ENCODE data around the gene MXRA8. TPM values are rescaled to one million over a fixed set of nuclear protein-coding genes. Genes with fewer than 3 reads are reported as not detected.
A peak's percentile ranks its signal among the peaks of the same experiment; 100 is the strongest.
"Not testable (repeated sequence)": the region's sequence is repeated elsewhere in the genome, so short reads cannot be mapped to it uniquely, and the experiment has no call there.

The MXRA8 gene
- total RNA-seq, 1 donor from 2014 or later = 137 TPM

DNA sequence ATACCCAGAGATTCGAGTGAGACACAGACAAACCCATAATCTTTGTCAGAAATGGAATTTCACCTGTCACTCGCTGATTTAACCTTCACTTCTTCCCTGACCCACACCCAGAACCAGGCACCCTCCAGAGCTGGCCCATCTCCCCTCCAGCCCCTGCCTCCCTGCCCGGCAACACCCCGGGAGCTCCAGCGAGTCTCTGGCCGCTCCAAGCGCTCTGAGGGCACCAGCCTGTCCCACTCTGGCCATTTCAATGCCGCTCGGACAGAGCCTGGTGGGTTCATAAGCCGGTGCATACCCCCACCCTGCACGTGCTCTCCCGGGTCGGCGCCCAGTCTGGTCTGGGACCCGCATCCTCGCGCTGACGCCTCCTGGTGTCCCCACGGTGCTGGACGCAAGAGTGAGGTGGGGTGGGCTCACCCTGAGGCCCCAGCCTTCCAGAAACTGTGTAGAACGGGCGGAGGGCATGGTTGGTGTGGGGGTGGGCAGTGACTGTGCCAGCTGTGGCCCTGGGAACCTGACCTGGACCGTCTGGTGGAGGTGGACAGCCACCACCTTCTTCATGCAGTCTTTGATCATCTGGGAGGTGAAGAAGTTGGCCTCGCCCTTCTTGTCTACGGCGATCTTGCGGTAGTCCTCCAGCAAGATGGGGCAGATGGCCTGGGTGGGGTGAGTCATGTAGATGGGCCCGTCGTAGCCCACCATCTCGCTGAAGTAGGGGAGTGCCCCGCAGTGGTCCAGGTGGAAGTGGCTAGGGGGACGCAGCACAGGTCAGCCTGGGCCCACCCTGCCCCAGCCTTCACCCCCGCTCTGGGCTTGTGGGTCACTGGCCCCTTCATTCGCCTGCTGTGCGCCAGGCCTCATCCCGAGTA is 39.3 kb downstream of the MXRA8 start:
- TF ChIP-seq, protein P1, sequence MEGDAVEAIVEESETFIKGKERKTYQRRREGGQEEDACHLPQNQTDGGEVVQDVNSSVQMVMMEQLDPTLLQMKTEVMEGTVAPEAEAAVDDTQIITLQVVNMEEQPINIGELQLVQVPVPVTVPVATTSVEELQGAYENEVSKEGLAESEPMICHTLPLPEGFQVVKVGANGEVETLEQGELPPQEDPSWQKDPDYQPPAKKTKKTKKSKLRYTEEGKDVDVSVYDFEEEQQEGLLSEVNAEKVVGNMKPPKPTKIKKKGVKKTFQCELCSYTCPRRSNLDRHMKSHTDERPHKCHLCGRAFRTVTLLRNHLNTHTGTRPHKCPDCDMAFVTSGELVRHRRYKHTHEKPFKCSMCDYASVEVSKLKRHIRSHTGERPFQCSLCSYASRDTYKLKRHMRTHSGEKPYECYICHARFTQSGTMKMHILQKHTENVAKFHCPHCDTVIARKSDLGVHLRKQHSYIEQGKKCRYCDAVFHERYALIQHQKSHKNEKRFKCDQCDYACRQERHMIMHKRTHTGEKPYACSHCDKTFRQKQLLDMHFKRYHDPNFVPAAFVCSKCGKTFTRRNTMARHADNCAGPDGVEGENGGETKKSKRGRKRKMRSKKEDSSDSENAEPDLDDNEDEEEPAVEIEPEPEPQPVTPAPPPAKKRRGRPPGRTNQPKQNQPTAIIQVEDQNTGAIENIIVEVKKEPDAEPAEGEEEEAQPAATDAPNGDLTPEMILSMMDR (conservative IDR thresholded peaks at IDR 0.05; ENCODE audit: low read depth, low read length) = no peak
- DNase-seq (ENCODE audit: low read depth) = no peak
- H3K4me3 ChIP-seq (ENCODE audit: low read depth, low read length) = no peak overlapping the region

DNA sequence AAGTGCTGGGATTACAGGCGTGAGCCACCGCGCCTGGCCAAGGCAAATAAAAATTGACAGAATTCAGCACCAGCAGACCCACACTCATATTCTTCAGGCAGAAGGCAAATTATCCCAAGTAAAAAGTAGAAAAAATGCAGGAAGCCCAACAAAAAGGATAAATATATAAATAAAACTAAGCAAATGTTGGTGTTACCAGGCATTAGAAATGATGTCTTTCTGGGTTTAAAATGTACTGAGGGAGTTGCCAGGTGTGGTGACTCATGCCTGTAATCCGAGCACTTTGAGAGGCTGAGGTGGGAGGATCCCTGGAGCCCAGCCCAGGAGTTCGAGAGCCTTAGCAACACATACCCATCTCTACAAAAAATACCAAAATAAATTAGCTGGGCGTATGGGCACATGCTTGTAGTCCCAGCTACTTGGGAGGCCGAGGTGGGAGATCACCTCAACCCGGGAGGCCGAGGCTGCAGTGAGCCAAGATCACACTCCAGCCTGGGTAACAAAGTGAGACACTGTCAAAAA is 40.2 kb downstream of the MXRA8 start:
- no peak overlapping the region for H3K4me3 ChIP-seq (ENCODE audit: low read depth, low read length)
- TF ChIP-seq, protein P1 (conservative IDR thresholded peaks at IDR 0.05; ENCODE audit: low read depth, low read length) = no peak
- DNase-seq (ENCODE audit: low read depth) = peak; percentile 29

DNA sequence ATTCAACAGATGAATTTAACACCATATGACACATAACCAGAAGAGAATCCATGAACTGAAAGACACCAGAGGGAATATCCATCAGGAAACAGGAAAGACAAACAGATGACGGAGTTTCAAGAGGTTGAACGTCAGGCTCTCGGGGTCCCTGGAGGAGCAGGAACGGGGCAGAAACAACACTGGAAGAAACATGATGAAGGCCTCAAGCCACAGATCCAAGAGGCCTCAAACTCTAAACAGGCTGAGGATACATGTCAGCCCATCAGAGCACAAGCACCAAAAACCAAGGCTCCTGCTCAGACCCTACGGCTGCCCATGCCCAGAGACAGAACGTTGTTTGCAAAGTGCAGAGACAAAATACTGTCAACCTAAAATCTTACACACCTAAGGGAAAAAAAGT is 40.9 kb downstream of the MXRA8 start:
- TF ChIP-seq, protein P1 (conservative IDR thresholded peaks at IDR 0.05; ENCODE audit: low read depth, low read length) = no peak

DNA sequence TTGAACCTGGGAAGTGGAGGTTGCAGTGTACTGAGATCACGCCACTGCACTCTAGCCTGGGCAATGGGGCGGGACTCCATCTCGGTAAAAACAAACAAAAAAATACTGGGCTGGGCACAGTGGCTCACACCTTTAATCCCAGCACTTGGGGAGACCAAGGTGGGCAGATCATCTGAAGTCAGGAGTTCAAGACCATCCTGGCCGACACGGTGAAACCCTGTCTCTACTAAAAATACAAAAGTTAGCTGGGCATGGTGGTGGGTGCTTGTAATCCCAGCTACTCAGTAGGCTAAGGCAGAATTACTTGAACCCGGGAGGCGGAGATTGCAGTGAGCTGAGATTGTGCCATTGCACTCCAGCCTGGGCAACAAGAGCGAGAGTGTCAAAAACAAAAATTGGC is 42.2 kb downstream of the MXRA8 start:
- DNase-seq (ENCODE audit: low read depth) = not testable (repeated sequence)

More for the DNA sequence above, 40.9 kb downstream of the MXRA8 start:
- no peak for DNase-seq (ENCODE audit: low read depth)
- H3K4me3 ChIP-seq (ENCODE audit: low read depth, low read length) = no peak overlapping the region

DNA sequence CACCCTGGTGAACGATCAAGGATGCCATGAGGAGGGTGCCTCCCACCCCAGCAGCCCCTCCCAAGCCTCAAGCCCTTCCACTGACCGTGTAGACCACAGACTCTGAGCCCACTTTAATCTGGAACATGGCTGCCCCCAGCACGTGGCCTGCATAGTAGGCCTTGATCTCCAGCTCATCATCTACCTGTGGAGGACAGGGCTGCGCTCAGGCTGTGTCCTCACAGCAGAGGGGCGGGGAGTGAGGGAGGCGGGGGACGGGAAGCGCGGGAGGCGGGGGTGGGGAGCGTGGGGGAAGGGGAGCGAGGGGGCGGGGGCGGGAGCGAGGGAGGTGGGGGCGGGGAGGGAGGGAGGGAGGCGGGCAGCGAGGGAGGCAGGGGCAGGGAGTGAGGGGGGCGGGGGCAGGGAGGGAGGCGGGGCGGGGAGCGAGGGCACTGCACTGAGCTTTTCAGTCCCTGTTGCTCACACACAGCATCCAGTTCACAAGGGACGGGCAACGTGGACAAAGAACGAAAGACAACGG is 42.9 kb downstream of the MXRA8 start:
- no peak overlapping the region for H3K4me3 ChIP-seq (ENCODE audit: low read depth, low read length)
- TF ChIP-seq, protein P1 (conservative IDR thresholded peaks at IDR 0.05; ENCODE audit: low read depth, low read length) = no peak
- DNase-seq (ENCODE audit: low read depth) = no peak

More for the DNA sequence above, 42.2 kb downstream of the MXRA8 start:
- H3K4me3 ChIP-seq (ENCODE audit: low read depth, low read length) = not testable (repeated sequence)

DNA sequence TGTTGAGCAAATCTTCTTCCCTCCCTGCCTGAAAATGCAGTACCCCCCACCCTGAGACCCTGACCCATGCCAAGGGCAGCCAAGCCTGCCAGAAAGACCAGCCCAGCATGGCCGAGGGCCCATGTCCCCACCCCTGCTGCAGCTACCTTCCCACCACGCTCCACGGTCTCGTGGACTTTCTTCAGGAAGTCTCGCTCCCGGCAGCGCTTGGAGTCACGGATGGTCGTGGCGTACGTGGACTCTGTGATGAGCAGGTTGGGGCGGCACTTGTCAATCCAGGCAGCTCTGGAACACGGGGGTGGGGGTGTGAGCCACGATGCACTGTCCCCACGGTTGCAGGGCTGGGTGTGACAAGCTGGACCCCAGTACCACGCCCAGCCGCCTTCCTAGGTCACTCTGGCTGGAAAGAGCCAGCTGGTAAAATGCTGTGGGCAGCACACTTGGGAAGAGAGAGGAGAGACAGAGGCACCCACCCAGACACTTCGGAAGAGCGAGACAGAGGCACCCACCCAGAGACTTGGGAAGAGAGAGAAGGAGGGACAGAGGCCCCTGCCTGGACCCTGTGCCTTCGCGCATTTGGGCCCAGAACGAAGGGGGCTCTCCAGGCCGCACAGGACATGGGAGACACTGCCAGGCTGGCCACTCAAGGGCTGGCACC is 43.5 kb downstream of the MXRA8 start:
- no peak overlapping the region for H3K4me3 ChIP-seq (ENCODE audit: low read depth, low read length)
- DNase-seq (ENCODE audit: low read depth) = no peak
- TF ChIP-seq, protein P1 (conservative IDR thresholded peaks at IDR 0.05; ENCODE audit: low read depth, low read length) = no peak

DNA sequence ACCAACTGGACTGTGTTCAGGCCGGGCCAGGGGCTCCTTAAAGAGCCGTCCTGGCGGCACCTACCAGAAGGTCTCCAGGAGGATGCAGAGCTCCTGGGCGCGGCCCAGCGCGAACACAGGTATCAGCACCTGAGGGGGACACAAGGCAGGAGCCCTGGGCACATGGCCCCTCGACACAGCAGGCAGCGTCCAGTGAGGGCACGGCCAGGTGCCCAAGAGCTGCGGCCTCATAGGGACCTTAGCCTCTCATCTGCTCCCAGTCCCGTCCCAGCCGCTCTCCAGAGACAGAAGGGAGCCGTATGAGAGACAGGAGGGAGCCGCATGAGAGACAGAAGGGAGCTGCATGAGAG is 44.1 kb downstream of the MXRA8 start:
- TF ChIP-seq, protein P1 (conservative IDR thresholded peaks at IDR 0.05; ENCODE audit: low read depth, low read length) = no peak
- no peak overlapping the region for H3K4me3 ChIP-seq (ENCODE audit: low read depth, low read length)
- no peak for DNase-seq (ENCODE audit: low read depth)
